ENCODE data around the gene NDST3.

Gene NDST3

GRCh38 chr4:118158763-118159375 is 124.6 kb downstream of the NDST3 start:
- H3K9me3 ChIP-seq (ENCODE audit: insufficient read depth, low read length): no peaks in the 10 kb centered on the region
- no peaks in the 10 kb centered on the region for H3K9me2 ChIP-seq (replicated peaks; ENCODE audit: insufficient read depth, low read length)
- H3F3A ChIP-seq (ENCODE audit: insufficient read depth): no peaks in the 10 kb centered on the region
- H3K9ac ChIP-seq (ENCODE audit: low read length): no peak overlapping the region
- H3K27ac ChIP-seq (ENCODE audit: low read depth, low read length): no peak overlapping the region
- H2AFZ ChIP-seq (ENCODE audit: low read depth, low read length, severe bottlenecking): no peak overlapping the region
- no peaks in the 10 kb centered on the region for H3K79me2 ChIP-seq (ENCODE audit: insufficient read depth, low read length)
- no peak overlapping the region for H3K4me2 ChIP-seq (ENCODE audit: low read depth, low read length, poor library complexity, severe bottlenecking)
- H3K27me3 ChIP-seq (ENCODE audit: low read length): no peaks in the 10 kb centered on the region
- H4K20me1 ChIP-seq (ENCODE audit: low read depth, low read length): no peaks in the 10 kb centered on the region
- no peak overlapping the region for H3K4me3 ChIP-seq (ENCODE audit: insufficient read depth, low read length, poor library complexity, severe bottlenecking)
- no peaks in the 10 kb centered on the region for H3K36me3 ChIP-seq (ENCODE audit: low read length)
- TF ChIP-seq EZH2phosphoT487 (conservative IDR thresholded peaks at IDR 0.05; ENCODE audit: low read length) (no peak), CTCF (IDR thresholded peaks at IDR 0.05; ENCODE audit: insufficient read depth, low read length, poor library complexity, severe bottlenecking) (no peak)

GRCh38 chr4:118167306-118167705 is 133.0 kb downstream of the NDST3 start:
- Histone ChIP-seq H3K36me3 (ENCODE audit: low read length) (no peaks in the 10 kb centered on the region), H3K9ac (ENCODE audit: low read length) (no peak overlapping the region), H3K9me2 (replicated peaks; ENCODE audit: insufficient read depth, low read length) (no peaks in the 10 kb centered on the region), H3K27ac (ENCODE audit: low read depth, low read length) (no peak overlapping the region), H3K27me3 (ENCODE audit: low read length) (no peaks in the 10 kb centered on the region), H3K4me2 (ENCODE audit: low read depth, low read length, poor library complexity, severe bottlenecking) (no peak overlapping the region), H3K4me3 (ENCODE audit: insufficient read depth, low read length, poor library complexity, severe bottlenecking) (no peak overlapping the region), H4K20me1 (ENCODE audit: low read depth, low read length) (no peaks in the 10 kb centered on the region), H2AFZ (ENCODE audit: low read depth, low read length, severe bottlenecking) (no peak overlapping the region), H3K79me2 (ENCODE audit: insufficient read depth, low read length) (no peaks in the 10 kb centered on the region), H3K9me3 (ENCODE audit: insufficient read depth, low read length) (no peaks in the 10 kb centered on the region), H3F3A (ENCODE audit: insufficient read depth) (no peaks in the 10 kb centered on the region)
- TF ChIP-seq CTCF (IDR thresholded peaks at IDR 0.05; ENCODE audit: insufficient read depth, low read length, poor library complexity, severe bottlenecking): no peak
- TF ChIP-seq EZH2phosphoT487 (conservative IDR thresholded peaks at IDR 0.05; ENCODE audit: low read length): no peak

GRCh38 chr4:118171381-118171780 is 137.1 kb downstream of the NDST3 start:
- H3K4me3 ChIP-seq (ENCODE audit: insufficient read depth, low read length, poor library complexity, severe bottlenecking): no peak overlapping the region
- H3K27me3 ChIP-seq (ENCODE audit: low read length): no peaks in the 10 kb centered on the region
- no peaks in the 10 kb centered on the region for H3K36me3 ChIP-seq (ENCODE audit: low read length)
- no peaks in the 10 kb centered on the region for H4K20me1 ChIP-seq (ENCODE audit: low read depth, low read length)
- no peaks in the 10 kb centered on the region for H3K9me3 ChIP-seq (ENCODE audit: insufficient read depth, low read length)
- no peaks in the 10 kb centered on the region for H3F3A ChIP-seq (ENCODE audit: insufficient read depth)
- no peak overlapping the region for H3K9ac ChIP-seq (ENCODE audit: low read length)
- H3K27ac ChIP-seq (ENCODE audit: low read depth, low read length): no peak overlapping the region
- no peak overlapping the region for H2AFZ ChIP-seq (ENCODE audit: low read depth, low read length, severe bottlenecking)
- H3K9me2 ChIP-seq (replicated peaks; ENCODE audit: insufficient read depth, low read length): no peaks in the 10 kb centered on the region
- no peaks in the 10 kb centered on the region for H3K79me2 ChIP-seq (ENCODE audit: insufficient read depth, low read length)
- no peak overlapping the region for H3K4me2 ChIP-seq (ENCODE audit: low read depth, low read length, poor library complexity, severe bottlenecking)
- no peak for TF ChIP-seq EZH2phosphoT487 (conservative IDR thresholded peaks at IDR 0.05; ENCODE audit: low read length)
- TF ChIP-seq CTCF (IDR thresholded peaks at IDR 0.05; ENCODE audit: insufficient read depth, low read length, poor library complexity, severe bottlenecking): no peak

All from SU-DHL-6 (cell line).